Transverse colon (tissue), 4 donors: ENCODE data around the gene MST1R. TPM values are rescaled to one million over a fixed set of nuclear protein-coding genes. Genes with fewer than 3 reads are reported as not detected.
A peak's percentile ranks its signal among the peaks of the same experiment; 100 is the strongest.

Source experiments
- DNase-seq: peaks from one replicate; pipeline ENCODE4 v3.0.0-alpha.2; 2019
- H3K27ac ChIP-seq, 4 donors: fragments of 200-600 bp; sonication (generic); 2 replicates each; pipeline ENCODE4 v1.5.1; 2016 to 2018; ENCODE audit warnings: inconsistent platforms in 4 of 4
- H3K27me3 ChIP-seq: fragments of 200-600 bp; sonication (generic); 2 replicates; pipeline ENCODE4 v1.5.1; 2017; ENCODE audit warnings: inconsistent platforms
- H3K36me3 ChIP-seq, 4 donors: fragments of 200-600 bp; sonication (generic); 2 replicates each; pipeline ENCODE4 v1.5.1; 2017 to 2019; ENCODE audit warnings: inconsistent platforms in 4 of 4
- H3K4me1 ChIP-seq, 4 donors: fragments of 200-600 bp; sonication (generic); 2 replicates each; pipeline ENCODE4 v1.5.1; 2017 to 2020; ENCODE audit warnings: inconsistent platforms in 4 of 4
- H3K4me3 ChIP-seq, 4 donors: fragments of 200-600 bp; sonication (generic); 1 replicate in 1 of 4; 2 replicates in 3 of 4; pipeline versions ENCODE4 v1.5.1 to v1.6.1; 2017 to 2019; ENCODE audit warnings: inconsistent platforms in 4 of 4
- H3K9me3 ChIP-seq, 2 donors: fragments of 200-600 bp; sonication (generic); 2 replicates each; pipeline ENCODE4 v1.5.1; 2017 to 2019; ENCODE audit warnings: inconsistent platforms in 2 of 2
- CTCF ChIP-seq, 5 experiments: fragments of 200-600 bp in 3 of 5; fragments of 450-650 bp in 2 of 5; sonication (generic) in 3 of 5; IDR thresholded peaks; 1 replicate in 2 of 5; 2 replicates in 3 of 5; pipeline ENCODE4 v1.5.1; 2016 to 2017; ENCODE audit warnings: antibody characterized with exemption in 5 of 5, inconsistent platforms in 3 of 5, mild to moderate bottlenecking in 2 of 5, moderate library complexity in 1 of 5
- EP300 ChIP-seq: sonication (generic); formaldehyde crosslinking; IDR thresholded peaks from one replicate; pipeline ENCODE4 v1.6.1; 2017; ENCODE audit warnings: antibody characterized with exemption, low read depth
- POLR2A ChIP-seq: fragments of 450-650 bp; IDR thresholded peaks from one replicate; pipeline ENCODE4 v1.6.1; 2016; ENCODE audit warnings: antibody characterized with exemption, mild to moderate bottlenecking, moderate library complexity
- POLR2AphosphoS5 ChIP-seq, 3 donors: sonication (generic); formaldehyde crosslinking; IDR thresholded peaks; one replicate each; pipeline ENCODE4 v1.6.1; 2016; ENCODE audit warnings: antibody characterized with exemption in 3 of 3
- WGBS, 2 donors: methylation state at CpG; one replicate each; pipeline ENCODE4 v1.1.5; 2018; ENCODE audit warnings: low coverage in 1 of 2; 5-methylcytosine and 5-hydroxymethylcytosine counted together
- in situ Hi-C, 4 donors: fragments of 200-750 bp; cut with MboI; loops; one replicate each; pipeline versions ENCODE4 v1.15.0 to v1.15.1; 2017; ENCODE audit warnings: low sequenced_read_pairs in 3 of 4, low pct_ligation_motif_present in 1 of 4, low pct_unique_long_range_greater_than_20kb in 1 of 4
- intact Hi-C: fragments of 100-400 bp; cut with DNase I; formaldehyde crosslinking; loops from one replicate; pipeline ENCODE4 v1.15.1; 2023; ENCODE audit warnings: low total_unique reads
- total RNA-seq, 4 donors: library from RNA; depleted of rRNA; stranded (reverse); fragments of >200 nt; gene quantifications; one replicate each; pipeline ENCODE4 v1.1.0, GENCODE V29; 2016

Gene MST1R
- total RNA-seq, 4 donors from 2014 or later = 92.8 to 323 (median 138) TPM

- peaks cover 0 to 8% (median 2%) of the 10 kb centered on the region in 4 donors for H3K4me1 ChIP-seq
- no peaks in the 10 kb centered on the region for H3K27me3 ChIP-seq
- no peak overlapping the region for H3K27ac ChIP-seq
- H3K4me3 ChIP-seq = no peak overlapping the region
- intact Hi-C loops (no loop called here), in situ Hi-C loops (no loop called here)
- no peak for TF ChIP-seq CTCF (IDR thresholded peaks at IDR 0.05)
- no peak for TF ChIP-seq POLR2A
- no peak for TF ChIP-seq POLR2AphosphoS5 (IDR thresholded peaks at IDR 0.05)
- no peak for TF ChIP-seq EP300
- no peaks in the 10 kb centered on the region for H3K36me3 ChIP-seq
- DNase-seq = no peak
- H3K9me3 ChIP-seq = no peaks in the 10 kb centered on the region
- 80% methylated on average over 2 of the region's 2 CpGs; no CpG with 5 or more reads in 1 of the 2 donors for WGBS, 2 donors
Measured at GRCh38 chr3:49879721-49880120, 24.0 kb downstream of the MST1R start.

- in situ Hi-C loops (no loop called here), intact Hi-C loops (no loop called here)
- Histone ChIP-seq H3K4me1 (peaks cover 0 to 12% (median 5%) of the 10 kb centered on the region in 4 donors), H3K36me3 (no peaks in the 10 kb centered on the region), H3K27ac (no peak overlapping the region), H3K27me3 (no peaks in the 10 kb centered on the region), H3K9me3 (no peaks in the 10 kb centered on the region), H3K4me3 (no peak overlapping the region)
- TF ChIP-seq POLR2A = no peak
- DNase-seq = no peak
Measured at GRCh38 chr3:49878686-49879085, 25.0 kb downstream of the MST1R start.

GRCh38 chr3:49877716-49878115 lies 26.0 kb downstream of the MST1R start:
- H3K4me1 ChIP-seq = peaks cover 4 to 22% (median 11%) of the 10 kb centered on the region in 4 donors
- intact Hi-C loops = no loop called here
- no peak for DNase-seq
- 57% methylated on average over 2 of the region's 2 CpGs; no CpG with 5 or more reads in 1 of the 2 donors for WGBS, 2 donors
- TF ChIP-seq EP300 (no peak), POLR2AphosphoS5 (IDR thresholded peaks at IDR 0.05) (no peak), POLR2A (no peak), CTCF (IDR thresholded peaks at IDR 0.05) (no peak)
- H3K36me3 ChIP-seq = no peaks in the 10 kb centered on the region
- no peak overlapping the region for H3K27ac ChIP-seq
- in situ Hi-C loops = no loop called here
- no peaks in the 10 kb centered on the region for H3K9me3 ChIP-seq
- H3K27me3 ChIP-seq = no peaks in the 10 kb centered on the region
- no peak overlapping the region for H3K4me3 ChIP-seq

GRCh38 chr3:49876567-49876966 lies 27.1 kb downstream of the MST1R start:
- Histone ChIP-seq H3K9me3 (no peaks in the 10 kb centered on the region), H3K27ac (no peak overlapping the region), H3K4me1 (peaks cover 4 to 19% (median 8%) of the 10 kb centered on the region in 4 donors), H3K27me3 (peaks cover under 1% of the 10 kb centered on the region), H3K4me3 (no peak overlapping the region), H3K36me3 (no peaks in the 10 kb centered on the region)
- no peak for DNase-seq
- intact Hi-C loops (no loop called here), in situ Hi-C loops (no loop called here)
- 91% methylated on average over 5 of the region's 5 CpGs; no CpG with 5 or more reads in 1 of the 2 donors for WGBS, 2 donors
- TF ChIP-seq POLR2AphosphoS5 (IDR thresholded peaks at IDR 0.05) (no peak), CTCF (IDR thresholded peaks at IDR 0.05) (no peak), POLR2A (no peak), EP300 (no peak)

- Histone ChIP-seq H3K27ac (peak overlapping the region in 3 of 4 donors; percentile 5 to 57 (median 54)), H3K4me1 (peaks cover 9 to 28% (median 22%) of the 10 kb centered on the region in 4 donors), H3K9me3 (no peaks in the 10 kb centered on the region), H3K4me3 (no peak overlapping the region), H3K27me3 (peaks cover 30% of the 10 kb centered on the region), H3K36me3 (no peaks in the 10 kb centered on the region)
- peak in 2 of 3 donors; percentile 18 to 46 for TF ChIP-seq POLR2AphosphoS5 (IDR thresholded peaks at IDR 0.05)
- TF ChIP-seq EP300 = no peak
- TF ChIP-seq CTCF (IDR thresholded peaks at IDR 0.05) = peak in 1 of 5 experiments; percentile 35
- no peak for TF ChIP-seq POLR2A
- peak; percentile 82 for DNase-seq
- intact Hi-C loops = no loop called here
- WGBS, 2 donors = 43% methylated on average over 6 of the region's 8 CpGs; no CpG with 5 or more reads in 1 of the 2 donors
- in situ Hi-C loops = no loop called here
Measured at GRCh38 chr3:49873623-49874022, 30.1 kb downstream of the MST1R start.
